HG02884 (cell line): ENCODE data around the gene SERINC5.
"Not testable (repeated sequence)": the region's sequence is repeated elsewhere in the genome, so short reads cannot be mapped to it uniquely, and the experiment has no call there.

Source experiments
- ATAC-seq: cut with Tn5 transposase; IDR thresholded peaks from one replicate; pipeline ENCODE4 v1.9.1; 2021; ENCODE audit warnings: mild to moderate bottlenecking, moderate library complexity; ENCODE audit not compliant: unreplicated experiment

The SERINC5 gene

DNA sequence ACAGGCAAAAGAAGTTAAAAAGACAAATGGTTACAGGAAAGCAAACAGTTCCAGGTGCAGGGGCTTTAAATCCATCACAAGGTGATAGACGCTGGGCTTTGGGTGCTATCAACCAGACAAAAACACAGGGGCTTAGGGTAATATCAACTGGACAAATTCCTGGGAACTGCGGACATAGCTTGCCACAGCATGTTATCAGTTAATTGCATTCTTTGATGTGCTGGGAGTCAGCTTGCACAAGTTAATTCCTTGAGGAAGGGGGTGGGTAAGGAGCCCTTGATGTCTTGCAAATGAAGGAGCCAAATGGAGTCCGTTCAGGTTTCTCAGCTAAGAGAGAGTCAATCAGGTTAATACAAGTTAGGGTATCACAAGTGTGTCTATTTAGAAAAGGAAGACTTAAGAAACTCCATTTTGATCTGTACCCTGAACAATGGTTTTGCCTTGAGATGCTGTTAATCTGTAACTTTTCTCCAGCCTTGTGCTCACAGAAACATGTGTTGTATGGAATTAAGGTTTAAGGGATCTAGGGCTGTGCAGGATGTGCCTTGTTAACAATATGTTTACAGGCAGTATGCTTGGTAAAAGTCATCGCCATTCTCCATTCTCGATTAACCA is 144.4 kb downstream of the SERINC5 start:
- not testable (repeated sequence) for ATAC-seq

DNA sequence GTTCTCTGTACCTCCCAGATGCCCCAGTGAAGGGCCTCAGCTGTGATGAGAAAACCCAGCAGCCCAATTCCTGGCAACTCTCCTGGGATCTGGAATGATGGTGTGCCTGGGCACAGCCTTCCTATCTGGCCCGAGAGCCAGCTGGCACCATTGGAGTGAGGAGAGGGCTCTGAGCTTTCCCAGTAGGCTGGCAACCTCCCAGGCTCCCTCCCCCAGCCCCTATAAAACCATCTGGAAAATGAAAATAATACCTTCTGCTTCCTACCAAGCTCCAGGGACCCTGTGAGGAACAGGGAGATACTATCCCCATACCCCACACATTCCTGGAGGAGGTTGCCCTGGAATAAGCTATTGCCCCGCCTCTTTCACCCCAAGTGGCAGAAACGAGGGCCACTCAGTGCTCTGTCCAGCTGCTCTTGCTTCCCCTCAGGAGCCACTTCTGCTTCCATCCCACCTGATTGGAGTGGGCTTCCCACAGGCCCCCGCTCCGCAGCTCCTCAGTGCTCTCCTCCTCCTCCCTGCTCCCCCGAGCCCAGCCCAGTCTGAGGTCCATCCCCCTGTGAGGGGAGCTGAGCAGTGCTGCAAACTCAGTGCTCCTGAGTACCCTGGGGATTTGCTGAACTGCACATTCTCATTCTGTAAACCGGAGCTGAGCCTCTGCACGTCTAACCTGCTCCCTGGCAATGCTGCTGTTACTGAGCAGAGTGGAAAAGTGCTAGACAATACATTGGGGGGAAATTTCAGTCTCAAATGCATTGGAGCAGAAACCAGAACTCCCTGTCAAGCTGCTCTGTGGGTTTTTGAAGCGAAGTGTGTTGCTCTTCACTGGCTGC is 146.0 kb downstream of the SERINC5 start:
- ATAC-seq = no peak

DNA sequence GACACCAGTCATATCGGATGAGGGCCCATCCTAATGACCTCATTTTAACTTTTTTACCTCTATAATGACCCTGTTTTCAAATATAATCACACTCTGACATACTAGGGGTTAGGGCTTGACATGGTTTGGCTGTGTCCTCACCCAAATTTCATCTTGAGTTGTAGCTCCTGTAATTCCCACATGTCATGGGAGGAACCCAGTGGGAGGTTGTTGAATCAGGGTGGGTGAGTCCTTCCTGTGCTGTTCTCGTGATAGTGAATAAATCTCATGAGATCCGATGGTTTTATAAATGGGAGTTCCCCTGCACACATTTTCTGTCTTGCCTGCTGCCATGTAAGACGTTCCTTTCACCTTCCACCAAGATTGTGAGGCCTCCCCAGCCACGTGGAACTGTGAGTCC is 148.9 kb downstream of the SERINC5 start:
- ATAC-seq = no peak

DNA sequence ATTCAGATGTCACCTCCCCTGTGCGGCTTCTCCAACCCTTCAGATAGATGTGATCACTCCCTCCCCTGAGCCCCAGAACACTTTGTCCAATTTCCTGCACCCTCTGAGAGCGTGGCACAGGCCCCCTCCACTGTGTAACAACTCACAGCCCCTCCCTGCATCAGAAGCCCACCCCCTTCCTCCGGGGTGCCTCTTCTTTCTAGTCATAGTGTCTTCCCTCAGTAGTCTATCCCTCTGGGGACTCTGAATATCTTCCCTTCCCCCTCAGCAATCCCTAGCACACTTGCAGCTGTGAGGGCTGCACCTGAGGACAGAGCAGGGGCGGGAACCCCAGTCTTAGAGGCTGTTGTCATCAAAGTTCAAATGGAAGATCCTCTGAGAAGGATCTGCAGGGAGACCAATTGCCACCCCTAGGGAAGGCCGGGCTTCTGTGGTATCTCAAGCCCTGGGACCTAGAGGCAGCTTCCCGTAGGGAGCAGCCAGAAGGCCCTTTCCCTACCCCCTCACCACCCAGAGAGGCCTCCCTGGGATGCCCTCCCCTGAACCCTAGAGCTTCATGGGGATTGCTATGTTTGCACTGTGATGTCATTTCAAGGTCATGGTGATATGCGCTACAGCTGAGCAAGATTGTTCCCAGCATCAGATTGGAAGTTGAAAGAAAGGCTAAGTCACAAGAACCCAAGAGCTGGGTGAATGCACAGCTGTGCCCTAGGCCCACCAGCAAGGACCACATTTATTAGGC is 150.0 kb downstream of the SERINC5 start:
- ATAC-seq = no peak

DNA sequence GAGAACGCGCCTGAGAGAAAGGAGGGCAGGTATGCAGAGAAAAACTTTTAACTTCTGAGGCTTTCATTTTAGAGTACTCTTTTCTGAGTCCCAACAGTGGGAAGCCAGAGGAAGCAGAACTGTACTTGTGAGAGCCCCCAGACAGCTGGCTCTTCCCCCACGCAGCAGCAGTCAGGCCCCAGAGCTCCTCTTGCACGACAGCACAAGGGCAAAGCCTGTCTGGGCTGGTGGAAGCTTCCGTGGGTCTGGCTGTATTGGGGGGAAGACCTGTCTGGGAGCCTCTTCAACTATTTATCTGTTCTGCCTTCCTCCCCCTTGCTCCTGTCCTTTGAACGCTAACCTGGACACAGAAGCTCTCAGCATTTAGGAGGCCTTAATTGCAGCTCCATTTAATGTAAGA is 152.5 kb downstream of the SERINC5 start:
- ATAC-seq = no peak

DNA sequence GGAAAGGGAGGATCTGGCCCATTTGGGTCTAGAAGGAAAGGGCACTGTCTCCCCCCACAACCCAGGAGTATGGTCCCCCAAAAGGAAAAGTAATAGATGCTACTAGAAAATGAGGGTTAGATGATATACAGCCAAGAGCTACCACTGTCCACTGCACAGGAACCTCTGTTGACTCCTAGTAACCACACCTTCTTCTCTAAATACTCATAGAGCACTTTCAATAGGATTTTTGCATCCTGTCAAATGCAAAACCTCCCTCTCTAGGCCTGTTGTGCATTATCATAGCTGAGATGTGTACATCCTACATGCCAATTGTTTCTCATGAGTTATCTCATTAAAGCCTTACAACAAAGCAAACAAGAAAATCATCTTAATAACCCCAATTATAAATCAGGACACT is 153.9 kb downstream of the SERINC5 start:
- ATAC-seq = no peak

DNA sequence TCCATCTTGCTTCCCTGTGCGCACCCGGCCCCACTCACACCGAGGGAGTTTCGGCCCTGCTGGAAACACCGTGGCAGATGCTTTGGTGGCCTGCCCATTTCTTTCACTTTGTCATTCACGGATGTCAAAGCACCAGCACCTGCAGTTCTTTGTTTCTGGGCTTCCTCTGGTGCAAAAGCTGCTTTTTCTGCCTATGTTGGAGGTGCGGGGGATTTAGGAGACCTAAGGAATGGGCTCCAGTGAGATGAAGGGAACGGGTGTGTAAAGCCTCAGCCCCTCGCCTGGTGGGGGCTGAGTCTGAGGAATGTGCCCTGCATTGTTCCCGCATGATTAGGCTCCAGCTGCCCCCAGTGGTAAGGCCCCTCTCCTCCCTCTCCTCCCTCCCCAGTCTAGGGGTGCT is 158.4 kb downstream of the SERINC5 start:
- ATAC-seq = no peak

DNA sequence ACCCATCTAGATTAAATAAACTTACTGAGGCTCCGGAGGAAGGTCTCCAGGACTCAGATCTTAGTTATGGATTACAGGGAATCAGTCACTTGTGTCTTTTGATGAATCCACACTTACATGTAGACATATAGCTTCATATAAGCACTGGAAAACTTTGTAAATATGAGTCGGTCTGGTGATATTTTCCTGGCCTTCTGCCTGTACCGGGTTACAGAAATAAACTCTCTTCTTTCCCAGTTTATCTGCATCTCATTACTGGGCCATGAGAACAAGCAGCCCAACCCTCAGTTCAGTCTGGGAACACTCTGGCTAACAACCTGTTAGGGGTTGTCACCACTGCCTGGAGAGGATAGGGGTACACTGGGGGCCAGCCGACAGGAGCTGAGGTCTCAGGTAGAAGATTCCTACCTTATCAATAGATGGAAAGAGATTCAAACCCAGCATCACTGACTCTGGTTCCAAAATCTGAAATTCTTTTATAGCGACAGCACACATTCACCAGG is 161.6 kb downstream of the SERINC5 start:
- ATAC-seq = no peak

DNA sequence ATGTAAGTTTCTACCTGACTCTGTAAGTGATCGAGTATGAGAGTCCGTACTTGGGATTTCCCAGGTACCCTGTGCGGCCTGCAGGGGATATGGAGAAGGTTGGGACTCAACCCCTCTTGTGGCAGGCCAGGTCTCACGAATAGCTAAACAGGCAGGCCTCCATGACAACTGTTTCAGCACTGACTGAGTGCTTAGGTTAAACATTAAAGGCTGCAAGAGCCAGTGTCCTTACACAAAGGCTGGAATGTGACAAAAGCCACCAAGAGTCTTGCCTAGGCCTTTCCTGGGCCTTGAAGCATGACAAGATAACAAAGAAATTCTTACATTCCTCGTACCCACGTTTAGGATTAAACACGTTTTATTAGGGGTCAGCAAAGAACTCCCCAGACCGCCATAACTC is 162.1 kb downstream of the SERINC5 start:
- ATAC-seq = no peak

DNA sequence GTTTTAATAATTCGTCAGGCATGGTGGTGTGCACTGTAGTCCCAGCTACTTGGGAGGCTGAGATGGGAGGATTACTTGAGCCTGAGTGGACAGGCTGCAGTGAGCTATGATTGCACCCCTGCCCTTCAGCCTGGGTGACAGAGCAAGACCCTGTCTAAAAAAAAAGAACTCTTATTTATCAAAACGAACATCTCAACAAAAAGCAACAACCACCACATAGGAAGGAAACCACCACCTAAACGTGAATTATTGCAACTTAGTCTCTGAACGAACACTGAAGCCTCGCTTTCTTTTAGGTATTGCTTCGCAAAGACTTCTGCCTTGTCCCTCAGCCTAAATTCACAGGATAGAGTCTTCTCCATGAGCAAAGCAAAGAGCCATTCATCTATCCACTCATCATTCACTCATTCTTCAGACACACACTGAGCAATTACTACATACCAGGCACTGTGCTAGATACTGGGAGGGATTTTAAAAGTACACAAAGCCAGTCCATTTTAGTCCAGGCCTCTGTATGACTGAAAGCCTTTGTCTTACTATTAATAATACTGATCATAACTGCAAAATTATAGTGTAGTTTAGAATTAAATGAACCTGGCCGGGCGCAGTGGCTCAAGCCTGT is 163.3 kb downstream of the SERINC5 start:
- no peak for ATAC-seq

DNA sequence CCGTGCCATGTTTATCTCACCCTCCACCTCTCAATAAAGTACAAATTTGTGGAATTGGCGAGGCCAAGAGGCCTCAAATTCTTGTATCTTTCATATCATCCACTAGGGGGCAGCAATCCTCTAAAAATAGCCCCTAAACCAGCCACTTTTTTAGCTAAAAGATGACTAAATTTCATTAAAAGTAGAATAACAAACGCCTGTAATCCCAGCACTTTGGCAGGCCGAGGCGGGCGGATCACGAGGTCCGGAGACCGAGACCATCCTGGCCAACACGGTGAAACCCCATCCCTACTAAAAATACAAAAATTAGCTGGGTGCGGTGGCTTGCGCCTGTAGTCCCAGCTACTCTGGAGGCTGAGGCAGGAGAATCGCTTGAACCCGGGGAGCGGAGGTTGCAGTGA is 164.1 kb downstream of the SERINC5 start:
- ATAC-seq = not testable (repeated sequence)

DNA sequence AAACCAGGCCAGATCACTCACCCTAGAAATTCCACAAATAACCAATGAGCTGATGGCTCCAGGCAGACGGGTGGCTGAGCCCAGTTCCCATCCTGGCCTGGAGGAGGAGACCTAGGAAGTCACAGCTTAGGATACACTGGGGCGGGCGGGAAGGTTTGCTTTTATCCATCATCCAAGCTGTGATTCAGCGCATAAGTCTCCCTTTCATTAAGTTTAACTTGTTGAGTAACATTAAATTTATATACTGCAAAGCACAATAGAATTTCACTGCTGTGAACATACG is 165.0 kb downstream of the SERINC5 start:
- ATAC-seq = no peak

DNA sequence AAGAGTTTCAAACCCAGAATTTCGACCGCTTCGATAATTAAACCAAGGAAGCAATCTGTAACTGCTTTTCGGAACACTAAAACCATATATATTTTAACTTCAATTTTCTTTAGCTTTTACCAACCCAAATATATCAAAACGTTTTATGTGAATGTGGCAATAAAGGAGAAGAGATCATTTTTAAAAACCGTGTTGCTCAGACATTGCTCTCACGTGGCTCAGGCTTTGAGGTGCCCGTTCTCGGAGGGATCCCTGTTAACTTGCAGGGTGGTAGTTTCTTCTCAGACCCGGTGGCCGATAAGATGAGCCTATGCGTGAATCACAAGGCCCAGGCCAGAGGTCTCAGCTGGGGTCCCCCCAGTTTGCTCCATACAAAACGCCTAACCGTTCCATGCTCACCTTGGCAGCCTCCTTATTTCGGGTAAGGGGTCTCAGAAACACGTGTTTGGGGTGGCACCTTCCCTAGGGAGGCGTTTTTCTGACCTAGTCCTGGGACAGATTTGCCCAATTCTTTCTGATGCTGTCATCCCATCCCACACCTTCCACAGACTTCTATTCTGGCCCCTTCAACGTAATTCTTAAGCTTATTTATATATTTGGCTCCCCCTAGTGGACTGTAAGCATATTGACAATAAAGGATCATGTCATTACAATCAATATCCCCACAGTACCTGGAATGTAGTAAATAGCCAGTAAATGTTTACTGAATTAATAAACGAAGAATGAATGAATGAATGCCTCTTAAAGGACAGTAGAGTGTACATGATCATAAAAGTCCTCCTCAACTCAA is 172.6 kb downstream of the SERINC5 start:
- no peak for ATAC-seq

DNA sequence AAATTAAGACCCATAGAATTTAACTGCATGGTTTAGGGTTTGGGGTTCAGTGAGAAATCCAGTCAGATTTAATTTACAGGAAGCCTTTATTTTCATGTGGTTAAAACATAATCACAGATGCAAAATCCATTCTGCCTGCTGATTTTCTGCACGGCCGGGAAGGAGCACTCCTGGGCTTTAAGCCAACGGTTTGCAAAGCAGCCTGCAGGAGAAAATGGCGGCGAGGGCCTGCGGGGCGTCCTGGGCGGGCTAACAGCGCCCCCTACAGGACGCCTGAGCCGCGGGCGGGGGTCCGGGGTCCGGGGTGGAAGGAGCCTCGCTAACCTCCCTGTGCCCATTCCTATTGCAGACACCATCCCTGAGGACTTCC is 173.1 kb downstream of the SERINC5 start:
- no peak for ATAC-seq

DNA sequence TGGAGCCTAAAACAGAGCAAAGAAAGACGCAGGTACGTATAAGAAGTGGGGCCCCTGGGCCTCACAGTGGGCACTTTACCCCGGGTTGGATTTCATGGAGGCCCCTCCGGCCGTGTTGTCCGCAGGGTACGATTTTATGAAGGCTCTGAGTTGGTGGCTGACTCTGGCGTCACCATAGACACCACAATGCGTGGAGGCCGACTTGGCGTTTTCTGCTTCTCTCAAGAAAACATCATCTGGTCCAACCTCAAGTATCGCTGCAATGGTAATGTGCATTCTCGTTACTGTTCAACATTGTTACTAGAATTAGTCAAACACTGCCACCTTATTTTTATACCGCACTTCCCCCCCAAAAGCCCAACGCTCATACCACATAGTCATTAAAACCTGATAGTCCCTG is 173.6 kb downstream of the SERINC5 start:
- ATAC-seq = no peak

DNA sequence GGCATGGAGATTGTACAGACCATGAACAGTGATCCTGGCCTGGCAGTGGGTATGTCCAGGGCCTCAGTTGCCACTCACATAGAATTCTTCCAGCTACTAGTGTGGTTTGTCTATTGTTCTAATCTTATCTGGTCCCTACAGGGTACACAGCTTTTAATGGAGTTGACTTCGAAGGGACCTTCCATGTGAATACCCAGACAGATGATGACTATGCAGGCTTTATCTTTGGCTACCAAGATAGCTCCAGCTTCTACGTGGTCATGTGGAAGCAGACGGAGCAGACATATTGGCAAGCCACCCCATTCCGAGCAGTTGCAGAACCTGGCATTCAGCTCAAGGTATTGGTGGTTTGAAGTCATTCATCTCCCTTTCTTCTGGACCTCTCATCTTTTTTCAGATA is 176.9 kb downstream of the SERINC5 start:
- no peak for ATAC-seq

DNA sequence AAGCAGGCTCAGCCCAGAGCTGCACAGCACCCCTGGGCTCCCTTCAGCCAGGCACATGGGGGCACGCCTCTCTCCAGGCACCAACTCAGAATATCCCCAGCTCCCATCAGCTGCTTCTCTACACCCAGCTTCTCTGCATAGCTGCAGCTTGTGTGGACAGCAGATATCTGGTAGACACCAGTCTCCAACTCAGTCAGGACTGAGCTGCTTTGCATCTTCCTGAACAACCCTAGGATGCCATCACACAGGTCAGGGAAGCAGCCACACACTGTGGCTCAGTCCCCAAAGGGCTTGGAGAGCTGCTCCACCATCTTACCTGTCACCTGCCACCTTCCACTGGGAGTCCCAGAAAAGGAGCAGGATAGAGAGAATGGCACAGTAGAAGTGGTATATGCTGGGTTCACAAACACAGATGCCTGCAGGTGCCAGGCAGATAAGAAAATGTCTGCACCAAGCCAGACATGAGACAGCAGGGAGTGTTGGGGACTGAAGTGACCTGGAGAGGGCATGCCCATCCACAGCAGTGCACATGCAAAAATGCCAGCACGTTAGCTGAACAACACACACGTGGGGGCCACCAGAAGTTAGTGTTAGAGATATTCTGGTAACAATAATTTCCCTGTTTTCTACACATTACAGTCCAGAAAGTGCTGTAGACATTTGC is 178.7 kb downstream of the SERINC5 start:
- ATAC-seq = no peak

DNA sequence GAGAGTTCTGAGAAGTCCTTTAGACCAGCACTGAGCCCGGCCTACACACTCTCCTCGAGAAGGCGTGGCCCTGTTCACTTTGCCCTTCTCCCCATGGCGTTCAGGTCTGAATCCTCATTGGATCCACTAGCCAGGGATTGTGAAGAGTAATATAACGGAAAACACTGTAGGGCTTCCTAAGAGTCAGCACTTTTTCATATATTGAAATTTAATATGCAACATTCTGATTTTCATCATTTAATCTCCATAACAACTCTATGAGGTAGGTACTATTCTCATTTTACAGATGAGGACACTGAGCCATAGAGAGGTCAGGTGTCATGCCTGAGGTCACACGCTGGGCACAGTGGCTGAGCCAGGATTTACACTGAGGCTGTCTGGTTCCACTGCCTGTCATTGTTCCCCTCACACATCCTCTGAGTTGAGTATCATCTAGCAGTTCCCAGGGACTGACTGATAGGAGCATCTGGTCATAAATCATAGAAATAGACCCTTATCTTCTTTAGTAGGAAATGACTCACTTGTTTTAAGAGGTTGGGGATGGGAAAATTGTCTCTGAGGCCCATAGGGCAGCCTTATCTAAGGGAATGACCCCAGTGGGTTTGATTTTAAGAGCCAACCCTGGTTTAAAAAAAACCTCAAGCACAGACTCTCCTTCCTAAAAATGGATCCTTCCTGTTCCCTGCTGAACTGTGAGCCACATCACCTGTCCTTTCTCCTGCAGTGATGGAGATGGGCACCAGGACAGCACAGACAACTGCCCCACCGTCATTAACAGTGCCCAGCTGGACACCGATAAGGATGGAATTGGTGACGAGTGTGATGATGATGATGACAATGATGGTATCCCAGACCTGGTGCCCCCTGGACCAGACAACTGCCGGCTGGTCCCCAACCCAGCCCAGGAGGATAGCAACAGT is 179.5 kb downstream of the SERINC5 start:
- no peak for ATAC-seq
